GM10248 (cell line): Measurements from ENCODE around the gene DLGAP1.

ENCODE experiments used
- CTCF ChIA-PET: fragments of 300-600 bp; sonication (Branson Sonifier 250); formaldehyde crosslinking; extraction: SDS; loops from one replicate; lab custom pipeline; 2021; ENCODE audit warnings: antibody characterized with exemption; lab: Yijun Ruan, JAX
- POLR2A ChIA-PET: fragments of 350-650 bp; sonication (Branson Sonifier 250); formaldehyde crosslinking; extraction: SDS; loops from one replicate; lab custom pipeline; 2020; ENCODE audit warnings: antibody characterized with exemption; lab: Yijun Ruan, JAX
- DNase-seq: peaks from one replicate; pipeline ENCODE4 v3.0.0; 2012; ENCODE audit errors: extremely low spot score
- TF ChIP-seq, protein P1 (sequence below): IDR thresholded peaks from 2 replicates; pipeline ENCODE4 v1.5.1; 2012; ENCODE audit warnings: mild to moderate bottlenecking, low read depth; ENCODE audit errors: extremely low read depth, missing control alignments, control extremely low read depth

The DLGAP1 gene

DNA sequence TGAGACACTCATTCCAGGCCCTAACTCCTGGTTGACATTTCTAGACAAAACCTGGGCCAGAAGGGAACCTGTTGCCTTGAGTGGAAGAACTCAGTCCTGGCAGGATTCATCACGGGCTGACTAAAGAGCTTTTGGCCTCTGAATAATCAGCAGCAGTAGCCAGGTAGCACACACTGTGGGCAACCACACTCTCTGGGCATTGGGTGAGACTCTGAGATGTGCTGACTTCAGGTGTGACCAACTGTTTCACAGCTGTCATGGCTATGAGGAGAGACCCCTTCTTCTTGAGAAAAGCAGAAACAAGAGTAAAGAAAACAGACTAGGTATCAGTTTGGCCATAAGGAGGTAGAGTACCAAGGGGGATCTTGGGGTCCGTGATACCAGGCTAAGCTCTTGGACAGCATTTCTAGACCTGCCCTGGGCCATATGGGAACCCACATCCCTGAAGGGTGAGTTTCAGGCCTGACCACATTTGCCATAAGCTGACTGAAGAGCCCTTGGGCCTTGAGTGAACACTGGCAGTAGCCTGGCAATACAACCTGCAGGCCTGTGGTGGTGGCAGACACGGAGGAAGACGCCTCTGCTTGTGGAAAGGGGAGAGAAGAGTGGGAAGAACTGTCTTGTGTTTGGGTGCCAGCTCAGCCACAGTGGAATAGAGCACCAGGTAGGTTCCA, 230.9 kb downstream of the DLGAP1 start:
- TF ChIP-seq, protein P1, sequence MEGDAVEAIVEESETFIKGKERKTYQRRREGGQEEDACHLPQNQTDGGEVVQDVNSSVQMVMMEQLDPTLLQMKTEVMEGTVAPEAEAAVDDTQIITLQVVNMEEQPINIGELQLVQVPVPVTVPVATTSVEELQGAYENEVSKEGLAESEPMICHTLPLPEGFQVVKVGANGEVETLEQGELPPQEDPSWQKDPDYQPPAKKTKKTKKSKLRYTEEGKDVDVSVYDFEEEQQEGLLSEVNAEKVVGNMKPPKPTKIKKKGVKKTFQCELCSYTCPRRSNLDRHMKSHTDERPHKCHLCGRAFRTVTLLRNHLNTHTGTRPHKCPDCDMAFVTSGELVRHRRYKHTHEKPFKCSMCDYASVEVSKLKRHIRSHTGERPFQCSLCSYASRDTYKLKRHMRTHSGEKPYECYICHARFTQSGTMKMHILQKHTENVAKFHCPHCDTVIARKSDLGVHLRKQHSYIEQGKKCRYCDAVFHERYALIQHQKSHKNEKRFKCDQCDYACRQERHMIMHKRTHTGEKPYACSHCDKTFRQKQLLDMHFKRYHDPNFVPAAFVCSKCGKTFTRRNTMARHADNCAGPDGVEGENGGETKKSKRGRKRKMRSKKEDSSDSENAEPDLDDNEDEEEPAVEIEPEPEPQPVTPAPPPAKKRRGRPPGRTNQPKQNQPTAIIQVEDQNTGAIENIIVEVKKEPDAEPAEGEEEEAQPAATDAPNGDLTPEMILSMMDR, result no peak
- no peak for DNase-seq
- ChIA-PET CTCF (interaction anchor here (1.1 kb wide), 1 partner anchor 14 kb away, joined by 3 read pairs; no protein-coding TSS in a partner anchor), POLR2A (no interaction called here)

DNA sequence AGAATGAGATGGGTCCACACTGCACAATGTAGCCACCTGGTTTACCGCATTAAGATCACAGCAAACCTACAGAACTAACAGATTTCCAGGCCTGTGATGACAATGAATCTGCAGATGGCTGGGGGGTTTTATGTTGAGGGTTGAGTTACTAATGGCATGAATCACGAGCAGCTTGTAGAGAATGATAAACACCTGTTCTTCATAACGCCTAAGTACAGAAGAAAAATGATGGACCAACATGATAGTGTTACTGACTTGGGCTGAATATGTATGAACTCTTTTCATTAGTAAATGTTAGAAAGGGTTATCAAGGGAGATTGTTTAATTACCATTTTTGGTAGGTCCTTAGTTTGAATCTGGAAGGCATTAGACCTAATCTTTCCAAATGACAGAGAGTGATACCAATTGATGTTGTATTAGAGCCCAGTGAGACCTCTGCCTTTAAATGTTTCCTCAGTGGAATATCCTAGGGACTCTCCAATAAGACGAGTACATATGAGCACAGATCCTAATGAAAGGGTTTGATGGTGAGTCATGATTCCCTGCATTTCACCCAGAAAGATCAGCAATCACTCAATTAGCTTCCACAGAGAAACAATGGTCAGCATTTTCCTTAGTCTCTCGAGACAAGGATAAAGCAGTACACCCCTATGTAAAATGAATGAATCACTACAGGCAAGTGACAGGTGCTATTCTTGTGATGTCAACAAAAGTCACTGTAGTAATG, 243.8 kb downstream of the DLGAP1 start:
- ChIA-PET POLR2A (no interaction called here), CTCF (interaction anchor here (1.0 to 1.2 kb wide), 2 partner anchors 15 to 21 kb away, joined by 3 to 4 read pairs; no protein-coding TSS in a partner anchor)
- TF ChIP-seq, protein P1, result no peak
- no peak for DNase-seq

- TF ChIP-seq, protein P1, result no peak
- ChIA-PET POLR2A (no interaction called here), CTCF (interaction anchor here (1.3 to 1.4 kb wide), 2 partner anchors 12 to 36 kb away, joined by 3 read pairs; no protein-coding TSS in a partner anchor)
- DNase-seq, result no peak
Measured at GRCh38 chr18:4208366-4208765, 246.7 kb downstream of the DLGAP1 start.

GRCh38 chr18:4207383-4207985, 247.6 kb downstream of the DLGAP1 start:
- TF ChIP-seq, protein P1, result no peak
- no peak for DNase-seq
- POLR2A ChIA-PET, result no interaction called here
- CTCF ChIA-PET, result interaction anchor here (1.4 kb wide), 1 partner anchor 35 kb away, joined by 3 read pairs; no protein-coding TSS in a partner anchor

- CTCF ChIA-PET, result no interaction called here
- no peak for DNase-seq
- POLR2A ChIA-PET, result no interaction called here
- TF ChIP-seq, protein P1, result no peak
Measured at GRCh38 chr18:4204438-4204720, 250.7 kb downstream of the DLGAP1 start.

DNA sequence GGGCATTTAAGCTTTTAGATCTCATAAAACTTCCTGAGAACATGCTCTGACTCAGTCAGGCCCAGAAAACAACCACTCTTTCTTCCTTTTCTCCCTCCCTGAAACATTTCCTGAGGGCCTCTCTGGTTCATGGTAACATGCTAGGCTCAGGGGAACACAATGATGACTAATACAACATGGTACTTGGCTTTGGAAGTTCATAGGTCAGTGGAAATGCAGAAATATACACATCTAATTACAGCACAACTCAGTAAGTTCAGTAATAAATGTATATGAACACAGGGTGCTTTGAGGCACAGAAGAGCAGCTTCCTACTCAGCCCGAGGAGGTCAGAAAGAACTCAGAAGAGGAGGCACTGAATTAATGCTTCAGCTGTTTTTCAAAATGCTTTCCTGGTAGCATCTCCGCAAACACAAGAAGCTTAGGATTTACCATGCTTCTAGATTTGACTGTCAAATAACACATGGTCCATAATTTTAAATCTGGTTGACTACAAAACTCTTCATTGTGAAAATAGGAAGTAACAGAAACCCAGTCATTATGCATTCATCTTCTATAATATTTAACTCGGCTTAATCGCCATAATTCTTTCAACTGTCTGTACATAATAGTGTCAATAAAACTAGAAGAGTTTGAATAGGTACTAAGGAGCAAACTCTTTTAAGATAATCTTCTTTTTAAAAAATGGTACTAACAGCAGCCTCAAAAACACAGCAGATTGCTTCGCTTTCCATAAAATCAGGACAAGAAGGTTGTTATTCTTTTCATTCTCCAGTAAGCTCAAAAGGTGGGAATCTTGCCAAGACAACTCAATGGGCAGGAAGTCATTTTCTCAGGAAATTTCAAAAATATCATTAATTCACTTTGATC, 251.3 kb downstream of the DLGAP1 start:
- ChIA-PET CTCF (interaction anchor here (0.9 kb wide), 1 partner anchor 14 kb away, joined by 4 read pairs; no protein-coding TSS in a partner anchor), POLR2A (no interaction called here)
- DNase-seq, result no peak

More for the DNA sequence above, 251.3 kb downstream of the DLGAP1 start:
- TF ChIP-seq, protein P1, result no peak
